Measurements from ENCODE around the gene AIF1L.

Gene AIF1L

DNA sequence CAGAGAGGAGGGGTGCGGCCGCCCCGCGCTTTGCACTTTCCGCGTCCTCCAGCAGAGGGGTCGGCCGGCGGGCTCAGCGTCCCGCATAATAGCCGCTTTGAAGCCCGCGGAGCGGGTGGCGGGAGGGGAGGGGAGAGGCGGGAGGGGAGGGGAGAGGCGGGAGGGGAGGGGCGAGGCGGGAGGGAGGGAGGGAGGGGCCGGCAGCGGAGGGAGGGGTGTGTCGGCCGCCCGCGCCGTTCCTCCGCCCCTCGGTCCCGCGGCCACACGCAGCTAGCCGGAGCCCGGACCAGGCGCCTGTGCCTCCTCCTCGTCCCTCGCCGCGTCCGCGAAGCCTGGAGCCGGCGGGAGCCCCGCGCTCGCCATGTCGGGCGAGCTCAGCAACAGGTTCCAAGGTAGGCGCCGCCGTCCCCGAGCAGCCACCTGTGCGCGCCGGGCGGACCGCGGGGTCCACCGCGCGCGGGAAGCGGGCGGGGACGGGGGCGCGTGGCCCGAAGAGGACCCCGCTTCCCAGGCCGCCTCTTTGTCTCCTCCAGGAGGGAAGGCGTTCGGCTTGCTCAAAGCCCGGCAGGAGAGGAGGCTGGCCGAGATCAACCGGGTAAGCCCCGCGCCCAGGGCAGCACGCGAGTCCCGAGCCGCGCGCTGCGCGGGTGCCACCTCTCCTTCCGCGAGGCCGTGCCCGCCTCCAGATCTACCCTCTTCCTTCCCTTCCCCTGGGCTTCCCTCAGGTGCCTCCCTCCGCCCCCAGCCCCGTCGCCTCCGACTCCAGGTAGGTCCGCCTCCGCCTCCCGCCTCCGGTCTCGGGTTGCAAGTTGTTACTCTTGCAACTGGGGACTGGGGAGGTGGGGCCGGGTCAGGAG is at the start of gene AIF1L:
Gene AIF1L, plus strand, starts transcription at position 263 of the 857 bp plus-strand sequence. Its CDS starts 99 bp downstream, at position 362.
- peak within 1 kb of the TSS; percentile 78 for H3K4me3 ChIP-seq (ENCODE audit: low read depth, low read length)

DNA sequence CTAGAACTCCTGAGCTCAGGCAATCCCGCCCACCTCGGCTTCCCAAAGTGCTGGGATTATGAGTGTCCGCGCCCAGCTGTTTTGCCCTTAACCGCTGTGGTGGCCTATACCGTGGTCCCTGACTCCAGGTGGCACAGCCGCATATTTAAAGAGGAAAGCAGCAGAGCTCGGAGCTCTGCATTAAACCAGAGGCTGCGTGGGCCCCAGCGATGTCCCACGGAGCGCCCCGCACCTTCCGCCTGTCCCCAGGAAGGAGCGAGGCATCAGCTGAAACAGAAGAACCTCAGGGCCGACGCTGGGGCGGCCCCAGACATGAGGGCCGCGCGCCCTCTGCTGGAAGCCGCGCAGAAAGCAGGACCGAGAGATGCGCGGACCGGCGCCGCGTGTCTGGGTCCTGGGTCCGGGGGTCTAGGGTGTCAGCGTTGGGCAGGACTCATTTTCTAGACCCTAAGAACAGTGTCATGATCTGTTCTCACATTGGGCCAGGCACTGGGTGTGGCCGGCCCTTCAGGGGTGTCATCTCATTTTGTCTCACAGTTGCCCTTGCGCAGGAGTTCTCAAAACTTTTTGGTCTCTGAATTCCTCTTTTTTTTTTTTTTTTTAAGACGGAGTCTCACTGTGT is 49.6 kb upstream of the AIF1L start:
- H3K4me3 ChIP-seq (ENCODE audit: low read depth, low read length), result no peak overlapping the region

DNA sequence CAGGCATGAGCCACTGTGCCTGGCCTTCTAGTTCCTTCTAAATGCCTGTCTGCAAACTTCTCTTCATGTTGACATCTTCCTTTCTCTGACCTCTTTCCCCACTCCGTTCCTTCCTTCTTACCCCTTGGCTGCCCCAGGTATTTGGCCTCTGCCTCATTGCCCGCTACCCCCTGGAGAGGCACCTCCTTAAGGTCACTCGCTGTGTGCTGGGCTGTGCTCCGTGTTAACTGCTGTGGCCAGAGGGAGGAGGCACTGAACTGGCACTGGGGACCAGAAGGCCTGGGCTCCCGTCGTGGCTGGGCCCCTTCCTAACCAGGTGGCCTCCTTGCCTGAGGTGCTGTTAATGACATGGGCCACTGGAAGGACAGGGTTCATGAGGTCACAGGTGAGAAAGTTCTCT is 48.0 kb upstream of the AIF1L start:
- H3K4me3 ChIP-seq (ENCODE audit: low read depth, low read length), result no peak overlapping the region

DNA sequence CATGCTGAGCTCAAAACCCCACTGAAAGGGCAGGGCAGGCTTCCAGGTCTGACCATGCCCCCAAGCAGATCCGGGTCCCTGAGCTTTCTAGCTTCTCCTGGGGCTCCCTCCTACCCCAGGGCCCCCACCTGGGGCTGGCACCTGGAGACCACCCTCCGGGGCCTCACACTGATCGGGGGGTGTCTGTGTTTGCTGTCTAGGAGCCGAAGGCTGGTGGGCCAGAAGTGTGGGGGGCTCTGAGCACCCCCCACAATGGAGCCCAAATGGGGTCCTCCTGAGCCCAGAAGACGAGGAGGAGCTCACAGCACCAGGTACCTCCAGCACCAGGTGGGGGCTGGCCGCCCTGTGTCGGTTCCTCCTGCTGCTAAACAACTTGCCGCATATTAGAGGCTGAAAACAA is 47.5 kb upstream of the AIF1L start:
- H3K4me3 ChIP-seq (ENCODE audit: low read depth, low read length), result no peak overlapping the region

- H3K4me3 ChIP-seq (ENCODE audit: low read depth, low read length), result no peak overlapping the region
Observed at GRCh38 chr9:131049829-131050715, 46.3 kb upstream of the AIF1L start.

DNA sequence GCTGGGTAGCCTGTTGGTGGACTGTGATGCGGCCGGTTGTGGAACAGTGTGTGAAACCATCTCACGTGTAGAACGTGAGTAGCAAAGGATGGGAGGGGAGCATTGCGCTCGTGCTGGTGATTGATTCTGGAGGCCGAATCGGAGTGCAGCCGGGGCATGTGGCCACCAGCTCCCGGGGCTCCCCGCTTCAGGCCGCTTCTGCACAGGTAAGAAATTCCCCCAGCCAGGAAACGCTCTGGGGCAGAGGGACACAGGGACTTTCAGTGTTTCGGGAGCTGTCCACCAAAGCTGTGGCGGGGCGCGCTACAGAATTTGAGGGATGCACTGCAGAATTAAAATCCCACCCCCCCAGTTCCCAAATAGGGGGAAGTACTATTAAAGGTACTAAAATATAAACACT is 45.5 kb upstream of the AIF1L start:
- no peak overlapping the region for H3K4me3 ChIP-seq (ENCODE audit: low read depth, low read length)

DNA sequence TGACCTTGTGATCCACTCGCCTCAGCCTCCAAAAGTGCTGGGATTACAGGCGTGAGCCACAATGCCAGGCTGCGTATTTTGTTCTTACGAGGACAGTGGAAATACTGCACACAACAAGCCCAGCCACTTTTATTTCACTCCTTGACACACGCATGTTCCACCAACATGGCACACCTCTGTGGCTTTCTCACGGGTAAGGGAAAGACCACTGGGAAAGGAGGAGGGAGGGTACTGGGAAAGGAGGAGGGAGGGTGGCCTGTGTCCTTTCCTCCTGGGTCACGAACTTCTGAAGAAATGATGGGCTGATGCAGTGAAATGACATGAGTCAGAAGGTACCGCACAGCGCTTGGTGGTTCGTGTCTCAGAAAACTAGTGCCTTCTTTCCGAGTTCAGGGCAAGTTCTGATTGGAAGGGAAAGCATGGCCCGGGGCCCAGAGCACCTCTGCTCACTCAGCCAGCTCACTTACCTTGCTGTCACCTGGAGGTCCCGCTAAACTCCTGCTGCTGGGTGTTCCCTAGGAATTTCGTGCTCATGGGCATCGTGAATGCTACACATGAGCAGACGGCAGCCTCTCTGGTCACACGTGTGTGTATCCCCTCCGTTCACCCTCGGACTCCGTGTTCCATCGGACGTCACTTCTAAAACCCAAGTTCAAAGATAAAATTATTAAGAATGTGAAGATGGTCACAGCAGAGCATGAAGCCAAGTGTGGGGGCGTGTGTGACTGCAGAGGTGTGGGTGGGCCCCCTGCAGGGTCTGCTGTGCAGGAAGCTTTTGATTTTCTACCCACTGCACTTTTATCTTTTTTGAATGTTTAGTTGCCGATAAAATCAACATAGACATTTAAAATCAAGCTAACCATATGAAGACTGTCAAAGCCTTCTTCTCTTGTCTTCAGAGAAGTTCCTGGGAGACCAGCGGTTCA is 44.5 kb upstream of the AIF1L start:
- no peak overlapping the region for H3K4me3 ChIP-seq (ENCODE audit: low read depth, low read length)

GRCh38 chr9:131053896-131054295 is 42.4 kb upstream of the AIF1L start:
- no peak overlapping the region for H3K4me3 ChIP-seq (ENCODE audit: low read depth, low read length)

DNA sequence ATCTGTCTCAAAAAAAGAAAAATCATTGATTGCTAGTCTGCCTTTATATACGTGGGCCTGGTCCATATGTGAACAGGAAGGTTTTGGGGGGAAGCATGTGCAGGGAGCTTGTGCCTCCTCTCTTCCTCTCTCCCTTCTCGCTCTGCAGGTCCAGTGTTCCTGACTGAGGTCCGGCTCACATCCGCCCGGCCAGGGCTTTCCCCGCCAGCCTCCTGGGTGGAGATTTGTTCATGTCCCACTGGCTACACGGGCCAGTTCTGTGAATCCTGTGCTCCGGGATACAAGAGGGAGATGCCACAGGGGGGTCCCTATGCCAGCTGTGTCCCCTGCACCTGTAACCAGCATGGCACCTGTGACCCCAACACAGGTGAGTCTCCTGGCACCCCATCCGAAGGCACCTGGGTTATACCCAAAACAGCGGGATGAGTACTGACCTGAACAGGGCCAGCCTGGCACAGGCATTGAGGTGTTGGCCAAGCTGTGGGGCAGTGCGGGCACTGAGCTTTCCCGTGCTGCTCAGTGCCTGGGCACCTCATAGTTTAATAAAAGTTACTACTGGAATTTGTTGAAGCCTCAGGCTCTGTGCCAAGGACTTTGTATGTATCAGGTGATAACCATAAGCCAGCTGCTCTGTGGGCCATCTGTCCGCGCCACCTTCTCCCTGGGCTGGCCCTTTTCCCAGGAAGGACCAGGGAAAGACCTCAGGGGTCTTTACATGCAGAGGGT is 39.4 kb upstream of the AIF1L start:
- H3K4me3 ChIP-seq (ENCODE audit: low read depth, low read length), result no peak overlapping the region

- no peak overlapping the region for H3K4me3 ChIP-seq (ENCODE audit: low read depth, low read length)
Observed at GRCh38 chr9:131060900-131061630, 35.3 kb upstream of the AIF1L start.

- no peak overlapping the region for H3K4me3 ChIP-seq (ENCODE audit: low read depth, low read length)
Observed at GRCh38 chr9:131062969-131063368, 33.4 kb upstream of the AIF1L start.

DNA sequence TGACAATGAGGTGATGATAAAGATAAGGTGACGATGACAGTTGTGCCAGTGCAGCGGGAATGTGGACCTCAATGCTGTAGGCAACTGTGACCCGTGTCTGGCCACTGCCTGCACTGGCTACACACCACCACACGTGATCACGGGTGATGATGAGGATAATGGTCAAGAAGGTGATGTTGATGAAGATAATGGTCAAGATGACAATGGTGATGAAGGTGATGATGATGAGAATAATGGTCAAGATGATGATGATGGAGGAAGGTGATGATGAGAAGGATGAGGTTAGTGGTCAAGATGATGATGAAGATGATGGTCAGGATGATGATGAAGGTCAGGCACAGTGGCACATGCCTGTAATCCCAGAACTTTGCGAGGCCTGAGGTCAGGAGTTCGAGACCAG is 30.7 kb upstream of the AIF1L start:
- H3K4me3 ChIP-seq (ENCODE audit: low read depth, low read length), result no peak overlapping the region

DNA sequence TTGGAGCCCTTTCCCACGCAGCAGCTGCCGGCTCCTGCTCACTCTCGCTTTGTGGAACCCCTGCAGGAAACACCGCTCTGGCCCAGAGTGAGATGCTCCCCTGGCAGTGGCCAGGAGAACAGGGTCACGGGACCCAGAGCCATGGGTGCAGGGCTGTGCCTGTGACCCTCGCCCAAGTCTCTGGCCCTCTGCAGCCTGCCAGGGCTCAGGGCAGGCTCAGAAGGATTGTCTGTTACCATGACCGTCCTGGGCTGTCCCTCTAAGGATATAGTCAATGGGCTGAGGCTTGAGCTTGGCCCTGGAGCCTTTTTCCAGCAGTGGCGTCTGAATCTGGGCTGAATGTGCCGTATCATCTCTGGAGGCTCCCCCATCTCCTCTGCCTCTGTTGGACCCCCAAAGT is 28.7 kb upstream of the AIF1L start:
- no peak overlapping the region for H3K4me3 ChIP-seq (ENCODE audit: low read depth, low read length)

DNA sequence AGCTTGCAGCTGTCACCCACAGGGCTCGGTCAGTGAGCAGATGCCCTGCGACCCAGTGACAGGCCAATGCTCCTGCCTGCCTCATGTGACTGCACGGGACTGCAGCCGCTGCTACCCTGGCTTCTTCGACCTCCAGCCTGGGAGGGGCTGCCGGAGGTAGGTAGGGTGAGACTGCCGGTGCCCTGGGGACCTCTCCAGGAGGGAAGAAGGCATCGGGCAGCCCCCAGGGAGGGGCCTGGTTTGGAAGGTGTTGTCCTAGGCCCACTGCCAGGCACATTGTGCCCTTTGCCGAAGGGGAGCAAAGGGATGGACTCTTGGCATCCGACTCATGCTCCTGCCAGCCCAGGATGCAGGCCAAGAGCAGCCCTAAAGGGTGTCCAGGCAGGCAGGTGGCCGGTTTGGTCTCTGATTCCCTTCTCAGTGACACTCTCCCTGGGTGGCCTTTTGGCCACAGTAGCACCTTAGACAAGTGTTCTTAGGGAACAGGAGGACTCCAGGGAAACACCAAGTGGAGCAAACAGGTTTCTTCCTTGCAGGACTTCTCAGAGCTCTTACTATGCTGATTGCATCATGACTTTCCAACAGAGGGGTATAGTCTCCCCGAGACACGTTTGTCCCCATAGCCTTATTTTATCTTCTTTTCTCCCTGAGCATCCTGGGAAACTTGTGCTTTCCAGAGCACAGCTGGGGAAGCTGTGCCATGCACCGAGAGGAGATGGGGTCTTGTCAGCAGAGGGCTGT is 28.1 kb upstream of the AIF1L start:
- no peak overlapping the region for H3K4me3 ChIP-seq (ENCODE audit: low read depth, low read length)

- no peak overlapping the region for H3K4me3 ChIP-seq (ENCODE audit: low read depth, low read length)
Observed at GRCh38 chr9:131069699-131070098, 26.6 kb upstream of the AIF1L start.

- no peak overlapping the region for H3K4me3 ChIP-seq (ENCODE audit: low read depth, low read length)
Observed at GRCh38 chr9:131072107-131072870, 24.0 kb upstream of the AIF1L start.

GRCh38 chr9:131072871-131073237 is 23.5 kb upstream of the AIF1L start:
- H3K4me3 ChIP-seq (ENCODE audit: low read depth, low read length), result no peak overlapping the region

Data from iPS-11a (cell line).